Suprapubic skin (tissue), 4 donors: ENCODE data around the gene STPG4. TPM values are rescaled to one million over a fixed set of nuclear protein-coding genes. Genes with fewer than 3 reads are reported as not detected.
A peak's percentile ranks its signal among the peaks of the same experiment; 100 is the strongest.

Experiments used
- DNase-seq, 2 donors: peaks; one replicate each; pipeline ENCODE4 v3.0.0-alpha.2; 2019; ENCODE audit warnings: low spot score in 2 of 2
- H3K27ac ChIP-seq: fragments of 200-600 bp; sonication (generic); one replicate; pipeline ENCODE4 v1.5.1; 2019
- H3K27me3 ChIP-seq: fragments of 200-600 bp; sonication (generic); one replicate; pipeline ENCODE4 v1.5.1; 2019
- H3K36me3 ChIP-seq: fragments of 200-600 bp; sonication (generic); one replicate; pipeline ENCODE4 v1.5.1; 2019
- H3K4me1 ChIP-seq: fragments of 200-600 bp; sonication (generic); one replicate; pipeline ENCODE4 v1.5.1; 2019
- H3K4me3 ChIP-seq: fragments of 200-600 bp; sonication (generic); one replicate; pipeline ENCODE4 v1.5.1; 2019; ENCODE audit warnings: mild to moderate bottlenecking
- H3K9me3 ChIP-seq: fragments of 200-600 bp; sonication (generic); one replicate; pipeline ENCODE4 v1.5.1; 2019
- CTCF ChIP-seq, 2 donors: fragments of 200-600 bp in 1 of 2; fragments of 450-650 bp in 1 of 2; sonication (generic) in 1 of 2; IDR thresholded peaks; one replicate each; pipeline ENCODE4 v1.5.1; 2016 to 2019; ENCODE audit warnings: antibody characterized with exemption in 2 of 2, mild to moderate bottlenecking in 1 of 2, moderate library complexity in 1 of 2
- EP300 ChIP-seq: sonication (generic); formaldehyde crosslinking; IDR thresholded peaks from one replicate; pipeline ENCODE4 v1.6.1; 2017; ENCODE audit warnings: antibody characterized with exemption
- POLR2A ChIP-seq, 2 donors: fragments of 450-650 bp; IDR thresholded peaks; one replicate each; pipeline ENCODE4 v1.6.1; 2017; ENCODE audit warnings: antibody characterized with exemption in 2 of 2, mild to moderate bottlenecking in 2 of 2, moderate library complexity in 2 of 2
- POLR2AphosphoS5 ChIP-seq, 3 donors: sonication (generic); formaldehyde crosslinking; IDR thresholded peaks; one replicate each; pipeline ENCODE4 v1.6.1; 2017; ENCODE audit warnings: antibody characterized with exemption in 3 of 3
- WGBS: methylation state at CpG from one replicate; pipeline ENCODE4 v1.1.5; 2018; 5-methylcytosine and 5-hydroxymethylcytosine counted together
- total RNA-seq, 4 donors: library from RNA; depleted of rRNA; stranded (reverse); fragments of >200 nt; gene quantifications; one replicate each; pipeline ENCODE4 v1.1.0, GENCODE V29; 2016

Gene STPG4
- total RNA-seq, 4 donors from 2014 or later: 0.49 to 1.4 (median 0.91) TPM; not detected in 1

GRCh38 chr2:47065771-47066380, 89.2 kb downstream of the STPG4 start:
- H3K4me1 ChIP-seq: peaks cover 65% of the 10 kb centered on the region

GRCh38 chr2:47065343-47065742, 89.8 kb downstream of the STPG4 start:
- 66% methylated on average over 3 of the region's 3 CpGs for WGBS
- Histone ChIP-seq H3K4me3 (no peak overlapping the region), H3K36me3 (peaks cover 12% of the 10 kb centered on the region), H3K27ac (no peak overlapping the region), H3K27me3 (no peaks in the 10 kb centered on the region), H3K9me3 (no peaks in the 10 kb centered on the region), H3K4me1 (peaks cover 60% of the 10 kb centered on the region)
- no peak for DNase-seq
- TF ChIP-seq EP300 (no peak), CTCF (IDR thresholded peaks at IDR 0.05) (no peak), POLR2A (IDR thresholded peaks at IDR 0.05) (no peak), POLR2AphosphoS5 (IDR thresholded peaks at IDR 0.05) (no peak)

More at GRCh38 chr2:47065771-47066380, 89.2 kb downstream of the STPG4 start:
- no peak for DNase-seq
- 58% methylated on average over 4 of the region's 4 CpGs for WGBS
- Histone ChIP-seq H3K27ac (peak overlapping the region; percentile 47), H3K27me3 (no peaks in the 10 kb centered on the region), H3K9me3 (no peaks in the 10 kb centered on the region), H3K36me3 (peaks cover 7% of the 10 kb centered on the region), H3K4me3 (no peak overlapping the region)
- TF ChIP-seq EP300 (no peak), POLR2A (IDR thresholded peaks at IDR 0.05) (no peak), CTCF (IDR thresholded peaks at IDR 0.05) (no peak), POLR2AphosphoS5 (IDR thresholded peaks at IDR 0.05) (no peak)

GRCh38 chr2:47064106-47064505, 91.0 kb downstream of the STPG4 start:
- WGBS: 70% methylated on average over 5 of the region's 5 CpGs
- H3K4me1 ChIP-seq: peaks cover 53% of the 10 kb centered on the region
- H3K4me3 ChIP-seq: no peak overlapping the region
- peaks cover 13% of the 10 kb centered on the region for H3K36me3 ChIP-seq
- TF ChIP-seq POLR2A (IDR thresholded peaks at IDR 0.05): no peak
- TF ChIP-seq CTCF (IDR thresholded peaks at IDR 0.05): no peak
- TF ChIP-seq POLR2AphosphoS5 (IDR thresholded peaks at IDR 0.05): no peak
- TF ChIP-seq EP300: no peak
- H3K9me3 ChIP-seq: no peaks in the 10 kb centered on the region
- no peak for DNase-seq
- H3K27ac ChIP-seq: no peak overlapping the region
- H3K27me3 ChIP-seq: no peaks in the 10 kb centered on the region

- H3K9me3 ChIP-seq: no peaks in the 10 kb centered on the region
- H3K4me3 ChIP-seq: no peak overlapping the region
- DNase-seq: no peak
- no peak for TF ChIP-seq EP300
- peaks cover 51% of the 10 kb centered on the region for H3K4me1 ChIP-seq
- H3K27ac ChIP-seq: no peak overlapping the region
- WGBS: 22% methylated on average over 4 of the region's 4 CpGs
- H3K27me3 ChIP-seq: no peaks in the 10 kb centered on the region
- H3K36me3 ChIP-seq: peaks cover 13% of the 10 kb centered on the region
Observed at GRCh38 chr2:47063538-47063930, 91.6 kb downstream of the STPG4 start.

- Histone ChIP-seq H3K4me3 (no peak overlapping the region), H3K36me3 (peaks cover 13% of the 10 kb centered on the region), H3K9me3 (no peaks in the 10 kb centered on the region), H3K27ac (no peak overlapping the region), H3K27me3 (no peaks in the 10 kb centered on the region), H3K4me1 (peaks cover 51% of the 10 kb centered on the region)
- WGBS: 54% methylated on average over 8 of the region's 8 CpGs
- TF ChIP-seq CTCF (IDR thresholded peaks at IDR 0.05): no peak
- no peak for TF ChIP-seq POLR2AphosphoS5 (IDR thresholded peaks at IDR 0.05)
- no peak for TF ChIP-seq POLR2A (IDR thresholded peaks at IDR 0.05)
- no peak for TF ChIP-seq EP300
- no peak for DNase-seq
Observed at GRCh38 chr2:47062681-47063537, 92.2 kb downstream of the STPG4 start.
